ENCODE results near the gene ABCA5. TPM values are rescaled to one million over a fixed set of nuclear protein-coding genes. Genes with fewer than 3 reads are reported as not detected.
A peak's percentile ranks its signal among the peaks of the same experiment; 100 is the strongest.

ABCA5 gene
- total and polyA plus RNA-seq, 2 of the 13 experiments (the other 11 are each of a cell fraction or from before 2014, with no cell fraction given), result 9.7 to 10.1 TPM

- TF ChIP-seq HINFP (CRISPR knock-in tag; IDR thresholded peaks at IDR 0.05; ENCODE audit: low read depth) (peak; percentile 2; the same call in 1 of the 2 replicates), TBX3 (IDR thresholded peaks at IDR 0.05; ENCODE audit: borderline replicate concordance) (no peak), HES4 (CRISPR knock-in tag; IDR thresholded peaks at IDR 0.05; ENCODE audit: borderline replicate concordance) (no peak), REXO4 (CRISPR knock-in tag; IDR thresholded peaks at IDR 0.05; ENCODE audit: borderline replicate concordance) (0 out of 2 replicates have a peak, but pooled peaks have one; percentile 35), ZNF589 (CRISPR knock-in tag; conservative IDR thresholded peaks at IDR 0.05) (no peak; the same call in 1 of the 2 replicates), ZNF800 (CRISPR knock-in tag; IDR thresholded peaks at IDR 0.05) (no peak), ZBTB8A (CRISPR knock-in tag; IDR thresholded peaks at IDR 0.05; ENCODE audit: borderline replicate concordance, low read depth) (no peak), ZNF431 (CRISPR knock-in tag; IDR thresholded peaks at IDR 0.05; ENCODE audit: borderline replicate concordance, low read depth) (0 out of 2 replicates have a peak, but pooled peaks have one; percentile 9), ZNF501 (CRISPR knock-in tag; IDR thresholded peaks at IDR 0.05) (peak; percentile 75), FLYWCH1 (CRISPR knock-in tag; IDR thresholded peaks at IDR 0.05) (peak; percentile 89; the same call in 1 of the 2 replicates), ZSCAN29 (CRISPR knock-in tag; conservative IDR thresholded peaks at IDR 0.05) (peak; percentile 40; the same call in 1 of the 2 replicates), ZNF18 (CRISPR knock-in tag; IDR thresholded peaks at IDR 0.05; ENCODE audit: insufficient replicate concordance) (no peak), CCAR2 (optimal IDR thresholded peaks at IDR 0.05; ENCODE audit: low read depth, low read length) (no peak), SETDB1 (CRISPR knock-in tag; IDR thresholded peaks at IDR 0.05; ENCODE audit: borderline replicate concordance) (no peak), ZNF557 (CRISPR knock-in tag; IDR thresholded peaks at IDR 0.05) (no peak), HMGXB4 (CRISPR knock-in tag; IDR thresholded peaks at IDR 0.05; ENCODE audit: borderline replicate concordance in 1 of 2, low read depth in 1 of 2) (no peak; a peak in 1 of 4 replicates), ZNF607 (CRISPR knock-in tag; IDR thresholded peaks at IDR 0.05; ENCODE audit: borderline replicate concordance) (peak; percentile 56; the same call in 1 of the 2 replicates), ZNF614 (CRISPR knock-in tag; IDR thresholded peaks at IDR 0.05; ENCODE audit: borderline replicate concordance) (no peak; the same call in 1 of the 2 replicates), ZMYM3 (CRISPR knock-in tag; IDR thresholded peaks at IDR 0.05) (peak; percentile 4; the same call in 1 of the 2 replicates), ZNF414 (CRISPR knock-in tag; IDR thresholded peaks at IDR 0.05) (no peak)
Observed at GRCh38 chr17:69326377-69327059, 415 bp downstream of the ABCA5 start (continued).
